ENCODE measurements around the gene AHI1. TPM values are rescaled to one million over a fixed set of nuclear protein-coding genes. Genes with fewer than 3 reads are reported as not detected.

AHI1 gene
- total and polyA plus RNA-seq, 4 donors: 5.2 to 51.7 (median 23.8) TPM

GRCh38 chr6:135530113-135530512 is 32.6 kb upstream of the AHI1 start:
- TF ChIP-seq CTCF (IDR thresholded peaks at IDR 0.05; ENCODE audit: control extremely low read depth, extremely low read depth): no peak
- Histone ChIP-seq H3K4me3 (no peak overlapping the region), H3K9ac (ENCODE audit: insufficient read depth in 1 of 2, low read length in 2 of 2) (no peak overlapping the region), H3K36me3 (ENCODE audit: control insufficient read depth in 4 of 4, insufficient read depth in 4 of 4, low read length in 4 of 4) (no peaks in the 10 kb centered on the region), H3K27ac (ENCODE audit: low read depth in 1 of 2, low read length in 1 of 2) (no peak overlapping the region), H3K4me1 (ENCODE audit: control insufficient read depth in 5 of 5, insufficient read depth in 5 of 5, low read length in 5 of 5) (peaks cover 0 to 37% (median 0%) of the 10 kb centered on the region in 5 donors), H3K27me3 (ENCODE audit: control insufficient read depth in 3 of 3, insufficient read depth in 3 of 3, low read length in 2 of 3) (no peaks in the 10 kb centered on the region), H3K9me3 (ENCODE audit: control insufficient read depth in 4 of 4, insufficient read depth in 3 of 4, low read length in 3 of 4) (no peaks in the 10 kb centered on the region)
- DNase-seq (peak in 2 of 3 donors; percentile 19 to 21), ATAC-seq (ENCODE audit: insufficient read depth, low FRiP score) (no peak)
- 75 to 87% methylated on average over 1 of the region's 1 CpG for WGBS, 2 donors

GRCh38 chr6:135527960-135528249 is 30.4 kb upstream of the AHI1 start:
- Histone ChIP-seq H3K36me3 (ENCODE audit: control insufficient read depth in 4 of 4, insufficient read depth in 4 of 4, low read length in 4 of 4) (no peaks in the 10 kb centered on the region), H3K27me3 (ENCODE audit: control insufficient read depth in 3 of 3, insufficient read depth in 3 of 3, low read length in 2 of 3) (no peaks in the 10 kb centered on the region), H3K27ac (ENCODE audit: low read depth in 1 of 2, low read length in 1 of 2) (no peak overlapping the region), H3K4me3 (no peak overlapping the region), H3K4me1 (ENCODE audit: control insufficient read depth in 5 of 5, insufficient read depth in 5 of 5, low read length in 5 of 5) (peaks cover 0 to 37% (median 0%) of the 10 kb centered on the region in 5 donors), H3K9me3 (ENCODE audit: control insufficient read depth in 4 of 4, insufficient read depth in 3 of 4, low read length in 3 of 4) (no peaks in the 10 kb centered on the region), H3K9ac (ENCODE audit: insufficient read depth in 1 of 2, low read length in 2 of 2) (no peak overlapping the region)
- TF ChIP-seq CTCF (IDR thresholded peaks at IDR 0.05; ENCODE audit: control extremely low read depth, extremely low read depth): no peak
- DNase-seq: peak in 1 of 3 donors; percentile 9
- no peak for ATAC-seq (ENCODE audit: insufficient read depth, low FRiP score)

GRCh38 chr6:135527116-135527959 is 29.8 kb upstream of the AHI1 start:
- no peaks in the 10 kb centered on the region for H3K9me3 ChIP-seq (ENCODE audit: control insufficient read depth in 4 of 4, insufficient read depth in 3 of 4, low read length in 3 of 4)
- no peak for ATAC-seq (ENCODE audit: insufficient read depth, low FRiP score)
- H3K4me3 ChIP-seq: no peak overlapping the region
- H3K4me1 ChIP-seq (ENCODE audit: control insufficient read depth in 5 of 5, insufficient read depth in 5 of 5, low read length in 5 of 5): peaks cover 0 to 37% (median 0%) of the 10 kb centered on the region in 5 donors
- H3K9ac ChIP-seq (ENCODE audit: insufficient read depth in 1 of 2, low read length in 2 of 2): no peak overlapping the region
- 85 to 89% methylated on average over 6 of the region's 6 CpGs for WGBS, 2 donors
- DNase-seq: peak; percentile 39 to 86 (median 83)
- no peaks in the 10 kb centered on the region for H3K36me3 ChIP-seq (ENCODE audit: control insufficient read depth in 4 of 4, insufficient read depth in 4 of 4, low read length in 4 of 4)
- no peak for TF ChIP-seq CTCF (IDR thresholded peaks at IDR 0.05; ENCODE audit: control extremely low read depth, extremely low read depth)
- no peaks in the 10 kb centered on the region for H3K27me3 ChIP-seq (ENCODE audit: control insufficient read depth in 3 of 3, insufficient read depth in 3 of 3, low read length in 2 of 3)
- H3K27ac ChIP-seq (ENCODE audit: low read depth in 1 of 2, low read length in 1 of 2): no peak overlapping the region
